HAP-1 (cell line): Measurements from ENCODE around the gene CFAP91.

Experiments used
- DNase-seq, 2 experiments: peaks; one replicate each; pipeline ENCODE4 v3.0.0-alpha.2; 2016 to 2020; ENCODE audit warnings: low spot score in 2 of 2
- H3K27me3 ChIP-seq: fragments of 250-450 bp; sonication (Bioruptor Pico); 2 replicates; pipeline ENCODE4 v1.5.1; 2020; ENCODE audit warnings: low read depth, mild to moderate bottlenecking, moderate library complexity
- H3K36me3 ChIP-seq: fragments of 250-450 bp; sonication (Bioruptor Pico); replicated peaks from 2 replicates; pipeline ENCODE4 v1.5.1; 2020; ENCODE audit warnings: mild to moderate bottlenecking
- H3K4me1 ChIP-seq: fragments of 250-450 bp; sonication (Bioruptor Pico); 2 replicates; pipeline ENCODE4 v1.5.1; 2020; ENCODE audit warnings: mild to moderate bottlenecking
- H3K4me3 ChIP-seq: fragments of 250-450 bp; sonication (Bioruptor Pico); 2 replicates; pipeline ENCODE4 v1.5.1; 2020; ENCODE audit warnings: mild to moderate bottlenecking, moderate library complexity
- H3K9me3 ChIP-seq: fragments of 250-450 bp; sonication (Bioruptor Pico); 2 replicates; pipeline ENCODE4 v1.5.1; 2020; ENCODE audit warnings: mild to moderate bottlenecking, moderate library complexity
- in situ Hi-C: fragments of 300-500 bp; cut with MboI; formaldehyde crosslinking; loops from 3 replicates; pipeline ENCODE4 v1.14.3; 2020; ENCODE audit warnings: low sequenced_read_pairs, inconsistent platforms, mixed read lengths

Gene CFAP91

GRCh38 chr3:119695480-119695879 lies 7.3 kb upstream of the CFAP91 start:
- no peaks in the 10 kb centered on the region for H3K36me3 ChIP-seq
- in situ Hi-C loops = loop anchor here (25.0 kb wide), 3 partner anchors 208 to 808 kb away; partner anchors contain the start of genes ARHGAP31 and TIMMDC1
- no peak overlapping the region for H3K4me3 ChIP-seq
- no peaks in the 10 kb centered on the region for H3K9me3 ChIP-seq
- H3K4me1 ChIP-seq = 0 out of 2 replicates have a peak, but pooled peaks cover 2% of the 10 kb centered on the region
- DNase-seq = no peak
- H3K27me3 ChIP-seq = no peaks in the 10 kb centered on the region

GRCh38 chr3:119697394-119697793 lies 5.4 kb upstream of the CFAP91 start:
- H3K36me3 ChIP-seq = no peaks in the 10 kb centered on the region
- in situ Hi-C loops = loop anchor here (25.0 kb wide), 3 partner anchors 210 to 810 kb away; partner anchors contain the start of genes ARHGAP31 and TIMMDC1
- H3K9me3 ChIP-seq = no peaks in the 10 kb centered on the region
- H3K4me3 ChIP-seq = no peak overlapping the region
- no peaks in the 10 kb centered on the region for H3K27me3 ChIP-seq
- no peaks in the 10 kb centered on the region for H3K4me1 ChIP-seq
- no peak for DNase-seq

- Histone ChIP-seq H3K9me3 (no peaks in the 10 kb centered on the region), H3K4me3 (no peak overlapping the region), H3K36me3 (no peaks in the 10 kb centered on the region), H3K4me1 (no peaks in the 10 kb centered on the region), H3K27me3 (no peaks in the 10 kb centered on the region)
- DNase-seq = no peak
- in situ Hi-C loops = no loop called here
Observed at GRCh38 chr3:119700269-119700919, 2.4 kb upstream of the CFAP91 start.

GRCh38 chr3:119700920-119701734 lies 1.7 kb upstream of the CFAP91 start:
- Histone ChIP-seq H3K9me3 (no peaks in the 10 kb centered on the region), H3K4me1 (no peaks in the 10 kb centered on the region), H3K4me3 (no peak overlapping the region), H3K27me3 (no peaks in the 10 kb centered on the region), H3K36me3 (no peaks in the 10 kb centered on the region)
- in situ Hi-C loops = no loop called here
- DNase-seq = no peak

GRCh38 chr3:119703820-119704531 lies 1.2 kb downstream of the CFAP91 start:
- in situ Hi-C loops = no loop called here

GRCh38 chr3:119715105-119715504 lies 12.3 kb downstream of the CFAP91 start:
- Histone ChIP-seq H3K9me3 (no peaks in the 10 kb centered on the region), H3K36me3 (no peaks in the 10 kb centered on the region), H3K27me3 (no peaks in the 10 kb centered on the region), H3K4me1 (no peaks in the 10 kb centered on the region), H3K4me3 (no peak overlapping the region)
- in situ Hi-C loops = no loop called here
- no peak for DNase-seq

More at GRCh38 chr3:119703820-119704531, 1.2 kb downstream of the CFAP91 start:
- no peak for DNase-seq
- H3K9me3 ChIP-seq = no peaks in the 10 kb centered on the region
- H3K4me3 ChIP-seq = no peak overlapping the region
- H3K36me3 ChIP-seq = no peaks in the 10 kb centered on the region
- H3K27me3 ChIP-seq = no peaks in the 10 kb centered on the region
- H3K4me1 ChIP-seq = no peaks in the 10 kb centered on the region

GRCh38 chr3:119716998-119717397 lies 14.2 kb downstream of the CFAP91 start:
- no peak overlapping the region for H3K4me3 ChIP-seq
- H3K27me3 ChIP-seq = no peaks in the 10 kb centered on the region
- no peaks in the 10 kb centered on the region for H3K36me3 ChIP-seq
- no peaks in the 10 kb centered on the region for H3K9me3 ChIP-seq
- no peaks in the 10 kb centered on the region for H3K4me1 ChIP-seq
- in situ Hi-C loops = no loop called here
- DNase-seq = no peak

- Histone ChIP-seq H3K27me3 (no peaks in the 10 kb centered on the region), H3K4me3 (no peak overlapping the region), H3K9me3 (no peaks in the 10 kb centered on the region), H3K4me1 (no peaks in the 10 kb centered on the region), H3K36me3 (no peaks in the 10 kb centered on the region)
- in situ Hi-C loops = no loop called here
- DNase-seq = no peak
Observed at GRCh38 chr3:119717520-119717919, 14.7 kb downstream of the CFAP91 start.

- in situ Hi-C loops = no loop called here
- H3K36me3 ChIP-seq = no peaks in the 10 kb centered on the region
- no peaks in the 10 kb centered on the region for H3K27me3 ChIP-seq
- H3K9me3 ChIP-seq = no peaks in the 10 kb centered on the region
- no peak for DNase-seq
- H3K4me3 ChIP-seq = no peak overlapping the region
- peaks cover 7% of the 10 kb centered on the region for H3K4me1 ChIP-seq
Observed at GRCh38 chr3:119723022-119723421, 20.2 kb downstream of the CFAP91 start.

GRCh38 chr3:119726909-119727308 lies 24.1 kb downstream of the CFAP91 start:
- DNase-seq = no peak
- in situ Hi-C loops = no loop called here
- Histone ChIP-seq H3K4me1 (peaks cover 7% of the 10 kb centered on the region), H3K9me3 (no peaks in the 10 kb centered on the region), H3K4me3 (no peak overlapping the region), H3K36me3 (no peaks in the 10 kb centered on the region), H3K27me3 (no peaks in the 10 kb centered on the region)

- Histone ChIP-seq H3K9me3 (no peaks in the 10 kb centered on the region), H3K36me3 (no peaks in the 10 kb centered on the region), H3K4me3 (no peak overlapping the region), H3K27me3 (no peaks in the 10 kb centered on the region), H3K4me1 (no peaks in the 10 kb centered on the region)
- in situ Hi-C loops = no loop called here
- no peak for DNase-seq
Observed at GRCh38 chr3:119729996-119730395, 27.2 kb downstream of the CFAP91 start.

- DNase-seq = no peak
- no peaks in the 10 kb centered on the region for H3K4me1 ChIP-seq
- in situ Hi-C loops = no loop called here
- no peaks in the 10 kb centered on the region for H3K9me3 ChIP-seq
- no peaks in the 10 kb centered on the region for H3K27me3 ChIP-seq
- H3K36me3 ChIP-seq = no peaks in the 10 kb centered on the region
- no peak overlapping the region for H3K4me3 ChIP-seq
Observed at GRCh38 chr3:119731560-119732343, 28.9 kb downstream of the CFAP91 start.

- no peaks in the 10 kb centered on the region for H3K4me1 ChIP-seq
- H3K36me3 ChIP-seq = no peaks in the 10 kb centered on the region
- in situ Hi-C loops = no loop called here
- DNase-seq = no peak
- H3K27me3 ChIP-seq = no peaks in the 10 kb centered on the region
- H3K4me3 ChIP-seq = no peak overlapping the region
- H3K9me3 ChIP-seq = no peaks in the 10 kb centered on the region
Observed at GRCh38 chr3:119733812-119734211, 31.0 kb downstream of the CFAP91 start.
